Tibial nerve (tissue), 3 donors: ENCODE data around the gene SLC38A10.

ENCODE experiments used
- POLR2A ChIP-seq, 2 donors: fragments of 450-650 bp; IDR thresholded peaks; one replicate each; pipeline ENCODE4 v1.6.1; 2017; ENCODE audit warnings: antibody characterized with exemption in 2 of 2, mild to moderate bottlenecking in 2 of 2, moderate library complexity in 2 of 2
- TF ChIP-seq, protein P1 (sequence below), 5 experiments: fragments of 200-600 bp in 3 of 5; fragments of 450-650 bp in 2 of 5; sonication (generic) in 3 of 5; IDR thresholded peaks; one replicate each; pipeline ENCODE4 v1.5.1; 2016 to 2019; ENCODE audit warnings: antibody characterized with exemption in 5 of 5, mild to moderate bottlenecking in 3 of 5, moderate library complexity in 2 of 5

DNA sequence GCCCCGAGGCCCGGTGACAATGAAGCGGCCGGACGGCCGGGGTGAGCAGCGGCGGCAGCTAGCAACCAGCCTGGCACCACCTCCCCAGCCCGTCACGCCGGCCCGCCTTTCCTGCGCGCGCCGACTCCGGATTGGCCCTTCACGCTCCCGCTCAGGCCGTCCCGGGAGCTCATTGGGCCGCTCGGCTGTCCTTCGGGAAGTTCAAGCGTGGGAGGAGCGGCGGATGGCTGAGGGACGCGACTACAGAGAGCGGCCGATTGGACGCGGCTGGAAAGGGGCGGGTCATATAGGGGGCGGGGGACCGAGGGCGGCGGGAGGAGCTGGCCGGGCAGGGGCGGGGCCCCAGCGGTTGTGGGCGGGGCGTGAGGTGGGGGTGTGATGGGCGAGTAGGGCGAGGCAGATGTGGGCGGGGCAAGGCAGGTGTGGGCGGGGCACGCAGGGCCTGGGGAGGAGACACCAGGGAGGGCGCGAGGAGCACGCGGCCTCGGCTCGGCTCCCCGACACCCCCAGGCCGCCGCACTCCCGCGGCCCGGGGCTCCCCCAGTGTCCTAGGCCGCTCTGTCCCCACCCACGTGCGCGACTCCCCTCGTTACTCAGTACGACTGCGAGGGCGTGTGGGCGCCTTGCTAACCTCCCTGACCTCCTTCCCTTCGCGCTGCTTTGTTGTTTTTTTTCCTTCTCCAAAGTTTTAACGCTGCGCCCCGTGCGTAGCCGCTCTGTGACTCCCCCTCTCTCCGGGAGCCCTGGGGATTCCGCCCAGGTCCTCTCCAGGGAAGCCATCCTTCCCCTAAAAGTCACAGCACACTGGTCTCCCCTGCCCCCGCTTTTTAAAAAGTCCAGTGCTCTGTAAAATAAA, 72.0 kb downstream of the SLC38A10 start, which contains the start of gene CEP131:
- TF ChIP-seq, protein P1, sequence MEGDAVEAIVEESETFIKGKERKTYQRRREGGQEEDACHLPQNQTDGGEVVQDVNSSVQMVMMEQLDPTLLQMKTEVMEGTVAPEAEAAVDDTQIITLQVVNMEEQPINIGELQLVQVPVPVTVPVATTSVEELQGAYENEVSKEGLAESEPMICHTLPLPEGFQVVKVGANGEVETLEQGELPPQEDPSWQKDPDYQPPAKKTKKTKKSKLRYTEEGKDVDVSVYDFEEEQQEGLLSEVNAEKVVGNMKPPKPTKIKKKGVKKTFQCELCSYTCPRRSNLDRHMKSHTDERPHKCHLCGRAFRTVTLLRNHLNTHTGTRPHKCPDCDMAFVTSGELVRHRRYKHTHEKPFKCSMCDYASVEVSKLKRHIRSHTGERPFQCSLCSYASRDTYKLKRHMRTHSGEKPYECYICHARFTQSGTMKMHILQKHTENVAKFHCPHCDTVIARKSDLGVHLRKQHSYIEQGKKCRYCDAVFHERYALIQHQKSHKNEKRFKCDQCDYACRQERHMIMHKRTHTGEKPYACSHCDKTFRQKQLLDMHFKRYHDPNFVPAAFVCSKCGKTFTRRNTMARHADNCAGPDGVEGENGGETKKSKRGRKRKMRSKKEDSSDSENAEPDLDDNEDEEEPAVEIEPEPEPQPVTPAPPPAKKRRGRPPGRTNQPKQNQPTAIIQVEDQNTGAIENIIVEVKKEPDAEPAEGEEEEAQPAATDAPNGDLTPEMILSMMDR (IDR thresholded peaks at IDR 0.05): peak in 1 of 5 experiments; percentile 31
- peak in 1 of 2 donors; percentile 25 for TF ChIP-seq POLR2A (IDR thresholded peaks at IDR 0.05)
